H9 (cell line): Measurements from ENCODE around the gene KATNB1. TPM values are rescaled to one million over a fixed set of nuclear protein-coding genes. Genes with fewer than 3 reads are reported as not detected.

Experiments
- DNase-seq: peaks from one replicate; pipeline ENCODE4 v3.0.0-alpha.2; 2017
- H2AFZ ChIP-seq: one replicate; pipeline ENCODE4 v1.6.1; 2013; ENCODE audit warnings: mild to moderate bottlenecking, low read length, control low read depth, moderate library complexity
- H2AK5ac ChIP-seq: 2 replicates; pipeline ENCODE4 v1.6.1; 2013; ENCODE audit warnings: low read length, control low read depth, mixed read lengths; ENCODE audit not compliant: insufficient read length
- H2BK120ac ChIP-seq: one replicate; pipeline ENCODE4 v1.6.1; 2013; ENCODE audit warnings: low read depth, mild to moderate bottlenecking, low read length, control low read depth, inconsistent platforms; ENCODE audit not compliant: poor library complexity, severe bottlenecking
- H2BK12ac ChIP-seq: 2 replicates; pipeline ENCODE4 v1.6.1; 2013; ENCODE audit warnings: low read length, control low read depth, mixed read lengths, low read depth; ENCODE audit not compliant: insufficient read length
- H2BK15ac ChIP-seq: 2 replicates; pipeline ENCODE4 v1.6.1; 2013; ENCODE audit warnings: low read depth, low read length, control low read depth
- H2BK20ac ChIP-seq: one replicate; pipeline ENCODE4 v1.6.1; 2013; ENCODE audit warnings: low read depth, mild to moderate bottlenecking, low read length, control low read depth, inconsistent platforms; ENCODE audit not compliant: poor library complexity, severe bottlenecking
- H2BK5ac ChIP-seq: 2 replicates; pipeline ENCODE4 v1.6.1; 2013; ENCODE audit warnings: low read length, control low read depth, mixed read lengths; ENCODE audit not compliant: insufficient read length
- H3K14ac ChIP-seq: 2 replicates; pipeline ENCODE4 v1.6.1; 2013; ENCODE audit warnings: low read length, control low read depth; ENCODE audit not compliant: insufficient read depth
- H3K18ac ChIP-seq: 2 replicates; pipeline ENCODE4 v1.6.1; 2013; ENCODE audit warnings: low read depth, mild to moderate bottlenecking, mixed read lengths, low read length, control low read depth; ENCODE audit not compliant: insufficient read length
- H3K23ac ChIP-seq: 2 replicates; pipeline ENCODE4 v1.6.1; 2013; ENCODE audit warnings: low read length, control low read depth, mixed read lengths, low read depth; ENCODE audit not compliant: insufficient read length
- H3K23me2 ChIP-seq: 2 replicates; pipeline ENCODE4 v1.6.1; 2013; ENCODE audit warnings: low read depth, mild to moderate bottlenecking, mixed read lengths, low read length, control low read depth; ENCODE audit not compliant: insufficient read length, poor library complexity, severe bottlenecking
- H3K27ac ChIP-seq: 2 replicates; pipeline ENCODE4 v1.5.1; 2013; ENCODE audit warnings: low read length, control low read depth, mixed read lengths, low read depth; ENCODE audit not compliant: insufficient read length
- H3K27me3 ChIP-seq: 2 replicates; pipeline ENCODE4 v1.6.1; 2013; ENCODE audit warnings: low read length, control low read depth, inconsistent platforms; ENCODE audit not compliant: insufficient read depth
- H3K4ac ChIP-seq: 2 replicates; pipeline ENCODE4 v1.6.1; 2013; ENCODE audit warnings: low read depth, mild to moderate bottlenecking, control low read depth, inconsistent platforms, low read length, moderate library complexity
- H3K4me1 ChIP-seq: 2 replicates; pipeline ENCODE4 v1.6.1; 2013; ENCODE audit warnings: low read length, control low read depth, inconsistent platforms; ENCODE audit not compliant: insufficient read depth
- H3K4me2 ChIP-seq: 2 replicates; pipeline ENCODE4 v1.6.1; 2013; ENCODE audit warnings: low read length, control low read depth, mixed read lengths; ENCODE audit not compliant: insufficient read length, insufficient read depth
- H3K56ac ChIP-seq: 2 replicates; pipeline ENCODE4 v1.6.1; 2013; ENCODE audit warnings: low read depth, mild to moderate bottlenecking, mixed read lengths, low read length, control low read depth; ENCODE audit not compliant: insufficient read length
- H3K79me1 ChIP-seq: 2 replicates; pipeline ENCODE4 v1.6.1; 2013; ENCODE audit warnings: low read depth, mild to moderate bottlenecking, moderate library complexity, low read length, control low read depth, inconsistent platforms; ENCODE audit not compliant: insufficient read depth, poor library complexity, severe bottlenecking
- H3K79me2 ChIP-seq: 2 replicates; pipeline ENCODE4 v1.6.1; 2013; ENCODE audit warnings: low read length, control low read depth, inconsistent platforms; ENCODE audit not compliant: insufficient read depth
- H3K9ac ChIP-seq: 2 replicates; pipeline ENCODE4 v1.6.1; 2013; ENCODE audit warnings: low read length, control low read depth, mixed read lengths; ENCODE audit not compliant: insufficient read length; ENCODE audit errors: extremely low read depth
- H3K9me3 ChIP-seq: one replicate; pipeline ENCODE4 v1.6.1; 2013; ENCODE audit warnings: low read depth, low read length, inconsistent platforms; ENCODE audit not compliant: control insufficient read depth
- H3T11ph ChIP-seq: one replicate; pipeline ENCODE4 v1.6.1; 2013; ENCODE audit warnings: mild to moderate bottlenecking, low read length, control low read depth, inconsistent platforms
- H4K20me1 ChIP-seq: one replicate; pipeline ENCODE4 v1.6.1; 2013; ENCODE audit not compliant: control insufficient read depth, insufficient read length, insufficient read depth
- H4K5ac ChIP-seq: 2 replicates; pipeline ENCODE4 v1.6.1; 2013; ENCODE audit warnings: low read depth, mild to moderate bottlenecking, mixed read lengths, low read length, control low read depth; ENCODE audit not compliant: insufficient read length
- H4K8ac ChIP-seq: replicated peaks from 2 replicates; pipeline ENCODE4 v1.6.1; 2013; ENCODE audit warnings: low read length, control low read depth, mixed read lengths, low read depth; ENCODE audit not compliant: insufficient read length
- H4K91ac ChIP-seq: 2 replicates; pipeline ENCODE4 v1.6.1; 2013; ENCODE audit warnings: low read depth, mild to moderate bottlenecking, moderate library complexity, mixed read lengths, low read length, control low read depth; ENCODE audit not compliant: insufficient read length
- H3K27ac Mint-ChIP-seq, 3 experiments: 2 replicates in 2 of 3; 3 replicates in 1 of 3; pipeline ENCODE4 v1.8.0; 2020 to 2021; ENCODE audit warnings: mixed read lengths in 3 of 3, mild to moderate bottlenecking in 1 of 3, moderate library complexity in 1 of 3
- H3K27me3 Mint-ChIP-seq: 2 replicates; pipeline ENCODE4 v1.8.0; 2021; ENCODE audit warnings: low read depth, mild to moderate bottlenecking, moderate library complexity, mixed read lengths
- H3K36me3 Mint-ChIP-seq, 3 experiments: 2 replicates in 2 of 3; 3 replicates in 1 of 3; pipeline ENCODE4 v1.8.0; 2020 to 2021; ENCODE audit warnings: low read depth in 3 of 3, mixed read lengths in 3 of 3; ENCODE audit not compliant: insufficient read depth in 1 of 3
- H3K4me1 Mint-ChIP-seq, 2 experiments: 2 replicates each; pipeline ENCODE4 v1.8.0; 2020; ENCODE audit warnings: mixed read lengths in 2 of 2
- H3K4me3 Mint-ChIP-seq, 2 experiments: 2 replicates in 1 of 2; 3 replicates in 1 of 2; pipeline ENCODE4 v1.8.0; 2020 to 2021; ENCODE audit warnings: mild to moderate bottlenecking in 2 of 2, mixed read lengths in 2 of 2, moderate library complexity in 1 of 2
- H3K9me3 Mint-ChIP-seq, 2 experiments: 2 replicates in 1 of 2; 3 replicates in 1 of 2; pipeline ENCODE4 v1.8.0; 2020; ENCODE audit warnings: mild to moderate bottlenecking in 2 of 2, mixed read lengths in 2 of 2, moderate library complexity in 1 of 2
- WGBS: extraction: QIAGEN DNeasy Blood & Tissue Kit; methylation state at CpG from one replicate; pipeline ENCODE4 v1.1.7; 2013; ENCODE audit warnings: missing lambda C conversion rate, low lambda C conversion rate, mixed read lengths; ENCODE audit not compliant: insufficient read length; ENCODE audit errors: extremely low coverage; 5-methylcytosine and 5-hydroxymethylcytosine counted together
- total RNA-seq: library from RNA; stranded (reverse); gene quantifications from 2 replicates; pipeline ENCODE4 v1.2.1, GENCODE V29; 2021
- TF ChIP-seq, protein P1 (sequence below): fragments of 200-600 bp; sonication (generic); conservative IDR thresholded peaks from 3 replicates; pipeline ENCODE4 v1.8.0; 2021; ENCODE audit warnings: antibody characterized with exemption, mild to moderate bottlenecking

KATNB1 gene
- total RNA-seq, 1 experiment from 2014 or later = 29.9 TPM

DNA sequence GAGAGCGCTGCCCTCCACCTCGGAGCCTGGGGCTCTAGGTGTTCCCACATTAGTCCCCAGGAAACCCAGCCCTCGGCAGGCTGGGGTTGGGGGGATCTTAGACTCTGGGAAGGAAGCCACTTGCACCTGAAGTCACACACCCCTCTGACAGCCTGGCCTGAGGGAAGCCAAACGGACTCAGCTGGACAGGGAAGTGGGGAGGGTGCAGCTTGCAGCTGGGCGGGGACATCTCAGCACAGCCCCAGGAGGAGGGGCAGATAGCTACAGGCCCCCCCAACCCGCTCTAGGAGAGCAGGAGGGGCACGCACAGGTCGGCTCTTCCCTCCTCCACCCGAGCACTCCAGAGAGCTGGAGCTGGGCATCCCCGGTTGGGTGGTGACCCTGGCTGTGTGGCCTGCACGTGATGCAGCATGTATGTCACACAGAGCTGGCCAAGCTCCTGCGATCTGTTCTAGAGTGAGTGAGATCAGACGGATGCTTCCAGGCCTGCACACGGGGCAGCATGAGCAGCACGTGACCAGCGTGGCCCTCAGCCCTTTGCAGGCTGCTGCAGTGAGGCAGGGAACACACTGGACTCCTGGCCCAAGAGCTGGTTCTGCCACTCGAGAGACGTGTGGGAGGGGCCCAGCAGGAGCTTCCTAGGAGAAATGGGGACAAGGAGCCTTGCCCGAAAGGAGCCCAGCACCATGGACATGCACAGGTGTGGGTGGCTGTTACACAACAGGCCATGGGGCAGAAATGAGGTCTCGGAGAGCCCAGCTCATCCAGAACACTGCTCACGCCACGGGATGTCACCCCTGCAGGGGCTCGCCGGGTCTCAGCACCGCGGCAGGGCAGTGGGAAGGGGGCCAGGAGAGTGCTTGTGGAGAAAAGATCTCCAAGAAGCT, 51.3 kb downstream of the KATNB1 start:
- no peaks in the 10 kb centered on the region for H3K27me3 ChIP-seq
- no peak overlapping the region for H4K8ac ChIP-seq
- no peak overlapping the region for H2BK20ac ChIP-seq
- no peaks in the 10 kb centered on the region for H3K9me3 ChIP-seq
- no peak overlapping the region for H3K18ac ChIP-seq
- DNase-seq = no peak
- no peak overlapping the region for H3K4ac ChIP-seq
- H3K79me1 ChIP-seq = no peaks in the 10 kb centered on the region
- peaks cover 7 to 19% of the 10 kb centered on the region in 2 experiments for H3K4me1 Mint-ChIP-seq
- no peak overlapping the region for H3K27ac ChIP-seq
- H4K5ac ChIP-seq = no peak overlapping the region
- TF ChIP-seq, protein P1, sequence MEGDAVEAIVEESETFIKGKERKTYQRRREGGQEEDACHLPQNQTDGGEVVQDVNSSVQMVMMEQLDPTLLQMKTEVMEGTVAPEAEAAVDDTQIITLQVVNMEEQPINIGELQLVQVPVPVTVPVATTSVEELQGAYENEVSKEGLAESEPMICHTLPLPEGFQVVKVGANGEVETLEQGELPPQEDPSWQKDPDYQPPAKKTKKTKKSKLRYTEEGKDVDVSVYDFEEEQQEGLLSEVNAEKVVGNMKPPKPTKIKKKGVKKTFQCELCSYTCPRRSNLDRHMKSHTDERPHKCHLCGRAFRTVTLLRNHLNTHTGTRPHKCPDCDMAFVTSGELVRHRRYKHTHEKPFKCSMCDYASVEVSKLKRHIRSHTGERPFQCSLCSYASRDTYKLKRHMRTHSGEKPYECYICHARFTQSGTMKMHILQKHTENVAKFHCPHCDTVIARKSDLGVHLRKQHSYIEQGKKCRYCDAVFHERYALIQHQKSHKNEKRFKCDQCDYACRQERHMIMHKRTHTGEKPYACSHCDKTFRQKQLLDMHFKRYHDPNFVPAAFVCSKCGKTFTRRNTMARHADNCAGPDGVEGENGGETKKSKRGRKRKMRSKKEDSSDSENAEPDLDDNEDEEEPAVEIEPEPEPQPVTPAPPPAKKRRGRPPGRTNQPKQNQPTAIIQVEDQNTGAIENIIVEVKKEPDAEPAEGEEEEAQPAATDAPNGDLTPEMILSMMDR = no peak
- H3K36me3 Mint-ChIP-seq = no peaks in the 10 kb centered on the region; a peak in 1 of 7 replicates
- no peak overlapping the region for H4K91ac ChIP-seq
- no peak overlapping the region for H2AK5ac ChIP-seq
- no peak overlapping the region for H3K4me3 Mint-ChIP-seq
- H3K79me2 ChIP-seq = no peaks in the 10 kb centered on the region
- no peaks in the 10 kb centered on the region for H3K9me3 Mint-ChIP-seq
- H3K4me2 ChIP-seq = no peak overlapping the region
- H2BK15ac ChIP-seq = no peak overlapping the region
- H3K27me3 Mint-ChIP-seq = no peaks in the 10 kb centered on the region; the same call in 1 of the 2 replicates
- H2AFZ ChIP-seq = no peak overlapping the region
- H3K23me2 ChIP-seq = no peaks in the 10 kb centered on the region
- H2BK120ac ChIP-seq = no peak overlapping the region
- no peak overlapping the region for H2BK5ac ChIP-seq
- H3K4me1 ChIP-seq = no peaks in the 10 kb centered on the region
- no peak overlapping the region for H3K56ac ChIP-seq
- H3K14ac ChIP-seq = peak overlapping the region; percentile 63; the same call in 1 of the 2 replicates
- no peak overlapping the region for H2BK12ac ChIP-seq
- H3T11ph ChIP-seq = no peak overlapping the region
- H3K23ac ChIP-seq = no peak overlapping the region
- H3K9ac ChIP-seq = no peak overlapping the region
- no CpG with 5 or more reads among the region's 26 CpGs for WGBS
- H4K20me1 ChIP-seq = no peaks in the 10 kb centered on the region
- peak overlapping the region in 1 of 3 experiments; percentile 95; a peak in 2 of 7 replicates for H3K27ac Mint-ChIP-seq
